SU-DHL-6 (cell line): ENCODE data around the gene HECTD2.
"Not testable (repeated sequence)": the region's sequence is repeated elsewhere in the genome, so short reads cannot be mapped to it uniquely, and the experiment has no call there.

Source experiments
- H2AFZ ChIP-seq: fragments of 200-600 bp; sonication (generic); 2 replicates; pipeline ENCODE4 v1.6.1; 2014; ENCODE audit warnings: low read depth, mild to moderate bottlenecking, moderate library complexity, mixed read lengths, antibody characterized with exemption, low read length; ENCODE audit not compliant: severe bottlenecking
- H3F3A ChIP-seq: fragments of 200-600 bp; shearing (Covaris generic); 2 replicates; pipeline ENCODE4 v1.6.0; 2016; ENCODE audit warnings: antibody characterized with exemption, mild to moderate bottlenecking; ENCODE audit not compliant: insufficient read depth
- H3K27ac ChIP-seq: fragments of 200-600 bp; sonication (generic); 2 replicates; pipeline ENCODE4 v1.5.1; 2016; ENCODE audit warnings: low read depth, mild to moderate bottlenecking, low read length, moderate library complexity, mixed read lengths
- H3K27me3 ChIP-seq: fragments of 200-600 bp; sonication (generic), shearing (Covaris generic); 2 replicates; pipeline ENCODE4 v1.6.0; 2014; ENCODE audit warnings: mild to moderate bottlenecking, low read length
- H3K36me3 ChIP-seq: fragments of 200-600 bp; sonication (generic); 2 replicates; pipeline ENCODE4 v1.6.1; 2014; ENCODE audit warnings: mild to moderate bottlenecking, low read length, mixed read lengths
- H3K4me2 ChIP-seq: fragments of 300-600, 200-600 bp; shearing (Covaris generic), sonication (generic); 2 replicates; pipeline ENCODE4 v1.6.0; 2014; ENCODE audit warnings: low read length, low read depth, mild to moderate bottlenecking; ENCODE audit not compliant: poor library complexity, severe bottlenecking
- H3K4me3 ChIP-seq: fragments of 200-600 bp; sonication (generic); 2 replicates; pipeline ENCODE4 v1.5.1; 2014; ENCODE audit warnings: antibody characterized with exemption, low read length, mild to moderate bottlenecking, mixed read lengths; ENCODE audit not compliant: insufficient read depth, poor library complexity, severe bottlenecking
- H3K79me2 ChIP-seq: fragments of 200-600 bp; sonication (generic); 2 replicates; pipeline ENCODE4 v1.6.1; 2014; ENCODE audit warnings: mild to moderate bottlenecking, low read length, moderate library complexity; ENCODE audit not compliant: insufficient read depth
- H3K9ac ChIP-seq: fragments of 200-600 bp; sonication (generic); 2 replicates; pipeline ENCODE4 v1.7.0; 2014; ENCODE audit warnings: mild to moderate bottlenecking, low read length
- H3K9me2 ChIP-seq: fragments of 200-600 bp; sonication (generic); replicated peaks from 2 replicates; pipeline ENCODE4 v1.6.1; 2014; ENCODE audit warnings: low read length; ENCODE audit not compliant: insufficient read depth
- H3K9me3 ChIP-seq: fragments of 200-600 bp; sonication (generic); 2 replicates; pipeline ENCODE4 v1.6.1; 2014; ENCODE audit warnings: low read length, mixed read lengths; ENCODE audit not compliant: insufficient read depth
- H4K20me1 ChIP-seq: fragments of 200-600 bp; sonication (generic); 2 replicates; pipeline ENCODE4 v1.6.1; 2014; ENCODE audit warnings: low read depth, mild to moderate bottlenecking, antibody characterized with exemption, low read length, moderate library complexity, mixed read lengths
- EZH2phosphoT487 ChIP-seq: fragments of 200-600 bp; sonication (generic), shearing (Covaris generic); conservative IDR thresholded peaks from 2 replicates; pipeline ENCODE4 v1.6.1; 2018; ENCODE audit warnings: mild to moderate bottlenecking, antibody characterized with exemption, low read length, moderate library complexity, mixed read lengths
- TF ChIP-seq, protein P1 (sequence below): fragments of 200-600 bp; sonication (generic); IDR thresholded peaks from one replicate; pipeline ENCODE4 v1.5.1; 2017; ENCODE audit warnings: antibody characterized with exemption, mild to moderate bottlenecking, low read length, moderate library complexity; ENCODE audit not compliant: insufficient read depth, poor library complexity, severe bottlenecking

HECTD2 gene, protein sequence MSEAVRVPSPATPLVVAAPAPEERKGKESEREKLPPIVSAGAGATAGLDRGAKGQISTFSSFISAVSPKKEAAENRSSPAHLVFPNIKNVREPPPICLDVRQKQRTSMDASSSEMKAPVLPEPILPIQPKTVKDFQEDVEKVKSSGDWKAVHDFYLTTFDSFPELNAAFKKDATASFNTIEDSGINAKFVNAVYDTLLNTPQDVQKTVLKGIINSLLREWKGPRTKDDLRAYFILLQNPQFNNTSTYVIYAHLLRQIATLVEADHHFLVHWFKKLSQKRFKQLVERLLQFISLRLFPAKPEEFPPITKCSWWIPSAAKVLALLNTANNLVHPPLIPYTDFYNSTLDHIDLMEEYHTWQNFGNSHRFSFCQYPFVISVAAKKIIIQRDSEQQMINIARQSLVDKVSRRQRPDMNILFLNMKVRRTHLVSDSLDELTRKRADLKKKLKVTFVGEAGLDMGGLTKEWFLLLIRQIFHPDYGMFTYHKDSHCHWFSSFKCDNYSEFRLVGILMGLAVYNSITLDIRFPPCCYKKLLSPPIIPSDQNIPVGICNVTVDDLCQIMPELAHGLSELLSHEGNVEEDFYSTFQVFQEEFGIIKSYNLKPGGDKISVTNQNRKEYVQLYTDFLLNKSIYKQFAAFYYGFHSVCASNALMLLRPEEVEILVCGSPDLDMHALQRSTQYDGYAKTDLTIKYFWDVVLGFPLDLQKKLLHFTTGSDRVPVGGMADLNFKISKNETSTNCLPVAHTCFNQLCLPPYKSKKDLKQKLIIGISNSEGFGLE

DNA sequence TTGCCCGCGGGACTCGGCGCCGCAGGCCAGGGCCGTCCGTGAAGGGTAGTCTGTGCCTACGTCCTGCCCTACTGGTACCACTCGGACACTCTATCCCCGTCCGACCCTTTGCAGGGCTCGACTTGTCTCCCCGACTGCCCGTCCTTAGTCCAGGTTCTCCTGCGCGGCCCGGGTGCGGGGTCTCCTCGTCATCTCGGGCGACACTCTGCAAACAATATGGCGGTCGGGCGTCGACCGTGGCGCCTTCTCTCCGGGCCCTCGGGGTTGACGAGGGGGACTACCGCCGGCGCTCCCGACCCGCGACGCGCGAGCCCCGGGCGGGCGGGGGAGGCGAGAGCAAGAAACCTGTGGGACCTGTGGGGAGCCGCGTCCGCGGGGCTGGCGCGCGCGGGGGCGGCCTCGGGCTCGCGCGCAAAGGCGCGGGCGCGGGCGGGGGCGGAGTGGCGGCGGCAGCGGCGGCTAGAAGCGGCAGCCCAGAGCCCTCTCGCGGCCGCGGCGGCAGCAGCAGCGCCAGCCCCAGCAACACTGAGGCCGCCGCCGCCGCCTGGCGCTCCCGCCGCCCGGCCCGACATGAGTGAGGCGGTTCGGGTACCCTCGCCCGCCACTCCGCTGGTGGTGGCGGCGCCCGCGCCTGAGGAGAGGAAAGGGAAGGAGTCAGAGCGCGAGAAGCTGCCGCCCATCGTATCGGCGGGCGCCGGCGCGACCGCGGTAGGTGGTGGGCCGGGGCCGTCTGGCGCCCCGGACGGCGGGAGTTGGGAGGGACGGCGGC, at the start of gene HECTD2:
Gene HECTD2 (plus strand): TSS at position 476 of the 769 bp plus-strand sequence. CDS start 95 bp downstream, at position 571.
- peak within 1 kb of the TSS; percentile 59 for H3K4me2 ChIP-seq
- peak within 1 kb of the TSS; percentile 100 for H2AFZ ChIP-seq
- peak within 1 kb of the TSS; percentile 53 for H3K4me3 ChIP-seq
- H4K20me1 ChIP-seq = no peaks in the 10 kb centered on the region
- no peaks in the 10 kb centered on the region for H3K9me3 ChIP-seq
- H3K27ac ChIP-seq = no peak within 1 kb of the TSS
- H3F3A ChIP-seq = no peaks in the 10 kb centered on the region; the same call in 1 of the 2 replicates
- H3K9ac ChIP-seq = peak within 1 kb of the TSS; percentile 62
- no peaks in the 10 kb centered on the region for H3K36me3 ChIP-seq
- H3K9me2 ChIP-seq = no peaks in the 10 kb centered on the region
- no peaks in the 10 kb centered on the region for H3K27me3 ChIP-seq
- H3K79me2 ChIP-seq = no peaks in the 10 kb centered on the region
- TF ChIP-seq, protein P1, sequence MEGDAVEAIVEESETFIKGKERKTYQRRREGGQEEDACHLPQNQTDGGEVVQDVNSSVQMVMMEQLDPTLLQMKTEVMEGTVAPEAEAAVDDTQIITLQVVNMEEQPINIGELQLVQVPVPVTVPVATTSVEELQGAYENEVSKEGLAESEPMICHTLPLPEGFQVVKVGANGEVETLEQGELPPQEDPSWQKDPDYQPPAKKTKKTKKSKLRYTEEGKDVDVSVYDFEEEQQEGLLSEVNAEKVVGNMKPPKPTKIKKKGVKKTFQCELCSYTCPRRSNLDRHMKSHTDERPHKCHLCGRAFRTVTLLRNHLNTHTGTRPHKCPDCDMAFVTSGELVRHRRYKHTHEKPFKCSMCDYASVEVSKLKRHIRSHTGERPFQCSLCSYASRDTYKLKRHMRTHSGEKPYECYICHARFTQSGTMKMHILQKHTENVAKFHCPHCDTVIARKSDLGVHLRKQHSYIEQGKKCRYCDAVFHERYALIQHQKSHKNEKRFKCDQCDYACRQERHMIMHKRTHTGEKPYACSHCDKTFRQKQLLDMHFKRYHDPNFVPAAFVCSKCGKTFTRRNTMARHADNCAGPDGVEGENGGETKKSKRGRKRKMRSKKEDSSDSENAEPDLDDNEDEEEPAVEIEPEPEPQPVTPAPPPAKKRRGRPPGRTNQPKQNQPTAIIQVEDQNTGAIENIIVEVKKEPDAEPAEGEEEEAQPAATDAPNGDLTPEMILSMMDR = no peak
- no peak for TF ChIP-seq EZH2phosphoT487

DNA sequence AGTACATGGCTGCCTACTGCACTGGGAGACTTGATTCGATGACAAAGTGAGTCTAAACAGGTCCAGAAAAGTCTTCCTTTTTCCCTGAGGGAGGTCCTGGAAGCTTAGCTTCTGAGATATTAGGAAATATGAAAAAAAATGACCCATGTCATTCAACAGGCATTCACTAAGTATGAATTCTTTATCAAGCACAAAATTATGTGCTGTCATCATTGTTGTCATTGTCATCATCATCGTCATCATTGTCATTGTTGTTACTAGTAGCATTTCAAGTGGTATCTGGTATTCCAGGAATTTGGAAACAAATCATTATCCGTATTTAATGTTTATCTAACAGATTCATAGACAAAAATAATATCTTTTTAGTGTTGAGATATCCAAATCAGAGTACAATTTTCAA, 49.7 kb upstream of the HECTD2 start:
- no peaks in the 10 kb centered on the region for H4K20me1 ChIP-seq
- TF ChIP-seq, protein P1 = no peak
- TF ChIP-seq EZH2phosphoT487 = no peak
- H3K79me2 ChIP-seq = no peaks in the 10 kb centered on the region
- H3K27me3 ChIP-seq = no peaks in the 10 kb centered on the region
- no peak overlapping the region for H3K4me3 ChIP-seq
- no peak overlapping the region for H3K4me2 ChIP-seq
- no peaks in the 10 kb centered on the region for H3K36me3 ChIP-seq
- H3K9ac ChIP-seq = no peak overlapping the region
- H3K9me2 ChIP-seq = no peaks in the 10 kb centered on the region
- H2AFZ ChIP-seq = no peak overlapping the region
- H3F3A ChIP-seq = no peaks in the 10 kb centered on the region
- H3K9me3 ChIP-seq = no peaks in the 10 kb centered on the region
- no peak overlapping the region for H3K27ac ChIP-seq

DNA sequence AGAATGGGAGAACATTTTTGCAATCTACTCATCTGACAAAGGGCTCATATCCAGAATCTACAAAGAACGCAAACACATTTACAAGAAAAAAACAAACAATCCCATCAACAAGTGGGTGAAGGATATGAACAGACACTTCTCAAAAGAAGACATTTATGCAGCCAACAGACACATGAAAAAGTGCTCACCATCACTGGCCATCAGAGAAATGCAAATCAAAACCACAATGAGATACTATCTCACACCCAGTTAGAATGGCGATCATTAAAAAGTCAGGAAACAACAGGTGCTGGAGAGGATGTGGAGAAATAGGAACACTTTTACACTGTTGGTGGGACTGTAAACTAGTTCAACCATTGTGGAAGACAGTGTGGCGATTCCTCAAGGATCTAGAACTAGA, 44.6 kb upstream of the HECTD2 start:
- H3K27ac ChIP-seq, H3K36me3 ChIP-seq, H3K4me2 ChIP-seq, H3K79me2 ChIP-seq, H3K4me3 ChIP-seq, H2AFZ ChIP-seq, H3K9ac ChIP-seq, H3K27me3 ChIP-seq, H3F3A ChIP-seq, H3K9me2 ChIP-seq, H4K20me1 ChIP-seq, H3K9me3 ChIP-seq: not testable (repeated sequence)
